Stomach (tissue), 4 donors: ENCODE data around the gene CASP1.

Experiments
- EP300 ChIP-seq: sonication (generic); formaldehyde crosslinking; IDR thresholded peaks from one replicate; pipeline ENCODE4 v1.6.1; 2017; ENCODE audit warnings: antibody characterized with exemption
- POLR2A ChIP-seq, 4 donors: fragments of 450-650 bp; IDR thresholded peaks; one replicate each; pipeline ENCODE4 v1.6.1; 2016; ENCODE audit warnings: antibody characterized with exemption in 4 of 4, control low read depth in 2 of 4, mild to moderate bottlenecking in 1 of 4, moderate library complexity in 1 of 4
- POLR2AphosphoS5 ChIP-seq, 3 donors: sonication (generic); formaldehyde crosslinking; IDR thresholded peaks; one replicate each; pipeline ENCODE4 v1.6.1; 2016; ENCODE audit warnings: antibody characterized with exemption in 3 of 3
- TF ChIP-seq, protein P1 (sequence below), 7 experiments: fragments of 450-650 bp in 4 of 7; fragments of 200-600 bp in 3 of 7; sonication (generic) in 3 of 7; IDR thresholded peaks; one replicate each; pipeline ENCODE4 v1.5.1; 2016 to 2019; ENCODE audit warnings: antibody characterized with exemption in 7 of 7, control low read depth in 2 of 7, mild to moderate bottlenecking in 1 of 7

DNA sequence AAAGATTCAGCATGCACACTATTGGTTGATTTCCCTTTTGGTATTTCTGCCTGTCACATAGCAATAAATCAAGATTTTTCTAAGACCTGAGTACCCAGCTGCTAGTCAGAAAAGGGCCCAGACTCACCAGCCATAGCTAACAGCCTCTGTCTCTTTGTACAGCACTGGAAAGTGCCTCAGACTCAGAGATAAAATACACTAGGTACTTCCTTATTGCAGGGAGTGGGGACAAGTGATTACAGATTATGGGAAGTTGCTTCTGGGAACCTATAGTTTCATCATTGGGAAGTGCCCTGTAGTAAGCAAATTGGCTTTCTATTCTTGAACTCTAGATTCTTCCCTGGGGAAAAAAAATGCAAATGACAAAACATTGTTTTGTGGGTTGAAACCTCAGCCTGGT lies 11.9 kb downstream of the CASP1 start, which contains the start of gene CASP5:
- TF ChIP-seq, protein P1, sequence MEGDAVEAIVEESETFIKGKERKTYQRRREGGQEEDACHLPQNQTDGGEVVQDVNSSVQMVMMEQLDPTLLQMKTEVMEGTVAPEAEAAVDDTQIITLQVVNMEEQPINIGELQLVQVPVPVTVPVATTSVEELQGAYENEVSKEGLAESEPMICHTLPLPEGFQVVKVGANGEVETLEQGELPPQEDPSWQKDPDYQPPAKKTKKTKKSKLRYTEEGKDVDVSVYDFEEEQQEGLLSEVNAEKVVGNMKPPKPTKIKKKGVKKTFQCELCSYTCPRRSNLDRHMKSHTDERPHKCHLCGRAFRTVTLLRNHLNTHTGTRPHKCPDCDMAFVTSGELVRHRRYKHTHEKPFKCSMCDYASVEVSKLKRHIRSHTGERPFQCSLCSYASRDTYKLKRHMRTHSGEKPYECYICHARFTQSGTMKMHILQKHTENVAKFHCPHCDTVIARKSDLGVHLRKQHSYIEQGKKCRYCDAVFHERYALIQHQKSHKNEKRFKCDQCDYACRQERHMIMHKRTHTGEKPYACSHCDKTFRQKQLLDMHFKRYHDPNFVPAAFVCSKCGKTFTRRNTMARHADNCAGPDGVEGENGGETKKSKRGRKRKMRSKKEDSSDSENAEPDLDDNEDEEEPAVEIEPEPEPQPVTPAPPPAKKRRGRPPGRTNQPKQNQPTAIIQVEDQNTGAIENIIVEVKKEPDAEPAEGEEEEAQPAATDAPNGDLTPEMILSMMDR (IDR thresholded peaks at IDR 0.05) = no peak
- TF ChIP-seq POLR2A (IDR thresholded peaks at IDR 0.05) (no peak), POLR2AphosphoS5 (IDR thresholded peaks at IDR 0.05) (no peak), EP300 (no peak)
